Activated naive CD8-positive, alpha-beta T cell treated with anti-CD3 and anti-CD28 coated beads for 36 hours (primary cell): ENCODE results near the gene APRT. TPM values are rescaled to one million over a fixed set of nuclear protein-coding genes. Genes with fewer than 3 reads are reported as not detected.

Source experiments
- DNase-seq: peaks from one replicate; pipeline ENCODE4 v3.0.0; 2021
- H3K27ac Mint-ChIP-seq: one replicate; pipeline ENCODE4 v1.8.0; 2022; ENCODE audit warnings: mild to moderate bottlenecking, moderate library complexity, mixed read lengths
- H3K27me3 Mint-ChIP-seq: one replicate; pipeline ENCODE4 v1.8.0; 2022; ENCODE audit warnings: mild to moderate bottlenecking, mixed read lengths
- H3K36me3 Mint-ChIP-seq: one replicate; pipeline ENCODE4 v1.8.0; 2021; ENCODE audit warnings: mild to moderate bottlenecking, mixed read lengths
- H3K4me1 Mint-ChIP-seq: one replicate; pipeline ENCODE4 v1.8.0; 2021; ENCODE audit warnings: mixed read lengths
- H3K4me3 Mint-ChIP-seq: one replicate; pipeline ENCODE4 v1.8.0; 2022; ENCODE audit warnings: mild to moderate bottlenecking, moderate library complexity, mixed read lengths
- H3K9me3 Mint-ChIP-seq: one replicate; pipeline ENCODE4 v1.8.0; 2022; ENCODE audit warnings: mixed read lengths
- total RNA-seq, 2 experiments: library from RNA; stranded (reverse); gene quantifications; one replicate each; pipeline ENCODE4 v1.2.3, GENCODE V29; 2021

The APRT gene
- total RNA-seq, 2 experiments from 2014 or later = 241 to 272 TPM

- H3K4me3 Mint-ChIP-seq = peak overlapping the region; percentile 94
- H3K27ac Mint-ChIP-seq = peak overlapping the region; percentile 96
- peaks cover 29% of the 10 kb centered on the region for H3K4me1 Mint-ChIP-seq
- H3K36me3 Mint-ChIP-seq = peaks cover 41% of the 10 kb centered on the region
- no peaks in the 10 kb centered on the region for H3K9me3 Mint-ChIP-seq
- H3K27me3 Mint-ChIP-seq = no peaks in the 10 kb centered on the region
- DNase-seq = no peak
These were observed 2.0 kb downstream of the APRT start for GRCh38 chr16:88809676-88810165.

GRCh38 chr16:88809068-88809675, 2.6 kb downstream of the APRT start:
- H3K4me3 Mint-ChIP-seq = peak overlapping the region; percentile 94
- no peak for DNase-seq
- no peaks in the 10 kb centered on the region for H3K27me3 Mint-ChIP-seq
- no peaks in the 10 kb centered on the region for H3K9me3 Mint-ChIP-seq
- H3K27ac Mint-ChIP-seq = peak overlapping the region; percentile 96
- peaks cover 29% of the 10 kb centered on the region for H3K4me1 Mint-ChIP-seq
- peaks cover 46% of the 10 kb centered on the region for H3K36me3 Mint-ChIP-seq

- no peaks in the 10 kb centered on the region for H3K9me3 Mint-ChIP-seq
- no peak for DNase-seq
- peaks cover 29% of the 10 kb centered on the region for H3K4me1 Mint-ChIP-seq
- peaks cover 47% of the 10 kb centered on the region for H3K36me3 Mint-ChIP-seq
- peak overlapping the region; percentile 94 for H3K4me3 Mint-ChIP-seq
- no peaks in the 10 kb centered on the region for H3K27me3 Mint-ChIP-seq
- peak overlapping the region; percentile 83 for H3K27ac Mint-ChIP-seq
These were observed 3.9 kb downstream of the APRT start for GRCh38 chr16:88807626-88808453.

- H3K27me3 Mint-ChIP-seq = no peaks in the 10 kb centered on the region
- H3K9me3 Mint-ChIP-seq = no peaks in the 10 kb centered on the region
- H3K27ac Mint-ChIP-seq = peak overlapping the region; percentile 48
- peak overlapping the region; percentile 29 for H3K4me3 Mint-ChIP-seq
- peaks cover 26% of the 10 kb centered on the region for H3K4me1 Mint-ChIP-seq
- H3K36me3 Mint-ChIP-seq = peaks cover 47% of the 10 kb centered on the region
- DNase-seq = no peak
These were observed 4.5 kb downstream of the APRT start for GRCh38 chr16:88807142-88807625.

GRCh38 chr16:88806491-88807111, 5.1 kb downstream of the APRT start:
- Mint-ChIP-seq H3K27ac (peak overlapping the region; percentile 48), H3K4me1 (peaks cover 29% of the 10 kb centered on the region), H3K27me3 (no peaks in the 10 kb centered on the region), H3K36me3 (peaks cover 51% of the 10 kb centered on the region), H3K4me3 (peak overlapping the region; percentile 29), H3K9me3 (no peaks in the 10 kb centered on the region)
- no peak for DNase-seq

- Mint-ChIP-seq H3K27me3 (no peaks in the 10 kb centered on the region), H3K4me3 (peak overlapping the region; percentile 37), H3K4me1 (peaks cover 33% of the 10 kb centered on the region), H3K9me3 (no peaks in the 10 kb centered on the region), H3K27ac (no peak overlapping the region), H3K36me3 (peaks cover 53% of the 10 kb centered on the region)
- DNase-seq = no peak
These were observed 5.8 kb downstream of the APRT start for GRCh38 chr16:88805887-88806393.

- Mint-ChIP-seq H3K4me3 (peak overlapping the region; percentile 86), H3K36me3 (peaks cover 47% of the 10 kb centered on the region), H3K27me3 (no peaks in the 10 kb centered on the region), H3K9me3 (no peaks in the 10 kb centered on the region), H3K27ac (peak overlapping the region; percentile 76), H3K4me1 (peaks cover 37% of the 10 kb centered on the region)
- DNase-seq = no peak
These were observed 6.4 kb downstream of the APRT start for GRCh38 chr16:88805340-88805715.

- peaks cover 37% of the 10 kb centered on the region for H3K4me1 Mint-ChIP-seq
- no peaks in the 10 kb centered on the region for H3K27me3 Mint-ChIP-seq
- no peaks in the 10 kb centered on the region for H3K9me3 Mint-ChIP-seq
- H3K27ac Mint-ChIP-seq = peak overlapping the region; percentile 76
- H3K4me3 Mint-ChIP-seq = peak overlapping the region; percentile 86
- peaks cover 43% of the 10 kb centered on the region for H3K36me3 Mint-ChIP-seq
- peak; percentile 67 for DNase-seq
These were observed 7.0 kb downstream of the APRT start for GRCh38 chr16:88804552-88805339.

- DNase-seq = no peak
- Mint-ChIP-seq H3K27ac (peak overlapping the region; percentile 76), H3K27me3 (no peaks in the 10 kb centered on the region), H3K4me1 (peaks cover 35% of the 10 kb centered on the region), H3K9me3 (no peaks in the 10 kb centered on the region), H3K36me3 (peaks cover 40% of the 10 kb centered on the region), H3K4me3 (peak overlapping the region; percentile 86)
These were observed 7.6 kb downstream of the APRT start for GRCh38 chr16:88804173-88804551.

GRCh38 chr16:88803264-88803987, 8.3 kb downstream of the APRT start, which contains the start of gene CDT1:
CDT1 (plus strand) TSS chr16:88803789; CDS start chr16:88803832, 43 bp downstream.
- peak; percentile 89 for DNase-seq
- no peaks in the 10 kb centered on the region for H3K9me3 Mint-ChIP-seq
- peaks cover 33% of the 10 kb centered on the region for H3K36me3 Mint-ChIP-seq
- H3K4me3 Mint-ChIP-seq = peak within 1 kb of the TSS; percentile 86
- peak within 1 kb of the TSS; percentile 91 for H3K27ac Mint-ChIP-seq
- H3K4me1 Mint-ChIP-seq = peaks cover 30% of the 10 kb centered on the region
- no peaks in the 10 kb centered on the region for H3K27me3 Mint-ChIP-seq

- Mint-ChIP-seq H3K36me3 (peaks cover 17% of the 10 kb centered on the region), H3K27ac (no peak overlapping the region), H3K4me1 (peaks cover 23% of the 10 kb centered on the region), H3K27me3 (no peaks in the 10 kb centered on the region), H3K4me3 (no peak overlapping the region), H3K9me3 (no peaks in the 10 kb centered on the region)
- no peak for DNase-seq
These were observed 11.5 kb downstream of the APRT start for GRCh38 chr16:88800277-88800592.

GRCh38 chr16:88799569-88800276, 12.0 kb downstream of the APRT start:
- Mint-ChIP-seq H3K4me1 (peaks cover 28% of the 10 kb centered on the region), H3K9me3 (no peaks in the 10 kb centered on the region), H3K4me3 (no peak overlapping the region)

GRCh38 chr16:88798772-88799455, 12.8 kb downstream of the APRT start:
- no peak for DNase-seq
- peaks cover 31% of the 10 kb centered on the region for H3K4me1 Mint-ChIP-seq
- peaks cover 7% of the 10 kb centered on the region for H3K36me3 Mint-ChIP-seq
- no peak overlapping the region for H3K27ac Mint-ChIP-seq
- no peaks in the 10 kb centered on the region for H3K9me3 Mint-ChIP-seq
- H3K27me3 Mint-ChIP-seq = no peaks in the 10 kb centered on the region
- H3K4me3 Mint-ChIP-seq = no peak overlapping the region

More at GRCh38 chr16:88799569-88800276, 12.0 kb downstream of the APRT start:
- no peak for DNase-seq
- Mint-ChIP-seq H3K27me3 (no peaks in the 10 kb centered on the region), H3K36me3 (peaks cover 14% of the 10 kb centered on the region), H3K27ac (no peak overlapping the region)
